Measurements from ENCODE around the gene RNF144B. TPM values are rescaled to one million over a fixed set of nuclear protein-coding genes. Genes with fewer than 3 reads are reported as not detected.

The RNF144B gene
- total and polyA plus RNA-seq, 2 of the 13 experiments (the other 11 are each of a cell fraction or from before 2014, with no cell fraction given), result 1.8 to 4.3 TPM

DNA sequence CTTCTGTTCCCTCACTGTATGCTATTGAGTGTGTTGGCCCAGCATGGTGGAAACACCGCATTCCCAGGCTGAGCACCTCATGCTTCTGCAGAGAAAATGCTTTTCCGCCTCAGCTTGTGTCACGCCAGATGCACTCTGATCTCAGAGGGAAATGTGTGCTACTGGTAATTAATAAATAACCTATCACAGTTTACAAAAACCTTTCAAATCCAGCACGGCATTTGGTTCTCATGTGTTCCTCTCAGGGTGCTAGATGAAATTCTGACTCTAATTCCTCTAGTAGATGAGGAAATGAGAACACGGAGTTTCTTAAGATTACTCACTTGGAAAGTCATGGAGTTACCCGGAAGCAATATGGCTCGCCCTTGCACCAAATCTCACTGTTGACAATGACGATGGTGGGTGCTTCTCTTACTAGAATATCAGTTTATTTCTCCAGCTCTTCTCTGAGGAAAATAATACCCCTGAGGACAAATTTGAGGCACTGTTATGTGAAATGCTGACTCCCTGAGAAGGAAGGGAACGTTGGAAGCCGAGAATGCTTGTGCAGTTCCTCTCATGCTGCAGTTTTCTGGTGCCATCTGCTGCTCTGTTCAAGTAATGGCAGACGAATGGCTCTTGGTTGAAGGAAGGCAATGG, 116.6 kb downstream of the RNF144B start (continued):
- no peak for TF ChIP-seq EEA1 (CRISPR knock-in tag; IDR thresholded peaks at IDR 0.05; ENCODE audit: borderline replicate concordance)
- no peak for TF ChIP-seq SNRNP70 (IDR thresholded peaks at IDR 0.05; ENCODE audit: low read depth, low read length)
- TF ChIP-seq, protein P1, sequence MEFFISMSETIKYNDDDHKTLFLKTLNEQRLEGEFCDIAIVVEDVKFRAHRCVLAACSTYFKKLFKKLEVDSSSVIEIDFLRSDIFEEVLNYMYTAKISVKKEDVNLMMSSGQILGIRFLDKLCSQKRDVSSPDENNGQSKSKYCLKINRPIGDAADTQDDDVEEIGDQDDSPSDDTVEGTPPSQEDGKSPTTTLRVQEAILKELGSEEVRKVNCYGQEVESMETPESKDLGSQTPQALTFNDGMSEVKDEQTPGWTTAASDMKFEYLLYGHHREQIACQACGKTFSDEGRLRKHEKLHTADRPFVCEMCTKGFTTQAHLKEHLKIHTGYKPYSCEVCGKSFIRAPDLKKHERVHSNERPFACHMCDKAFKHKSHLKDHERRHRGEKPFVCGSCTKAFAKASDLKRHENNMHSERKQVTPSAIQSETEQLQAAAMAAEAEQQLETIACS (CRISPR knock-in tag; IDR thresholded peaks at IDR 0.05), result no peak
- no peak for TF ChIP-seq SOX13 (IDR thresholded peaks at IDR 0.05)
- no peak for TF ChIP-seq SOX13 (CRISPR knock-in tag; conservative IDR thresholded peaks at IDR 0.05 in 1 of 2, IDR thresholded peaks at IDR 0.05 in 1 of 2)
- TF ChIP-seq GTF3A (CRISPR knock-in tag; conservative IDR thresholded peaks at IDR 0.05), result no peak
- TF ChIP-seq SSRP1 (CRISPR knock-in tag; IDR thresholded peaks at IDR 0.05), result no peak
- TF ChIP-seq ZNF746 (CRISPR knock-in tag; IDR thresholded peaks at IDR 0.05), result no peak
- TF ChIP-seq FOXO1 (CRISPR knock-in tag; IDR thresholded peaks at IDR 0.05), result peak; percentile 46; the same call in 1 of the 2 replicates
- peak in 1 of 2 experiments; percentile 39; a peak in 2 of 4 replicates for TF ChIP-seq MAFK (conservative IDR thresholded peaks at IDR 0.05 in 1 of 2, IDR thresholded peaks at IDR 0.05 in 1 of 2; ENCODE audit: low read length in 2 of 2)
- TF ChIP-seq, protein P2, sequence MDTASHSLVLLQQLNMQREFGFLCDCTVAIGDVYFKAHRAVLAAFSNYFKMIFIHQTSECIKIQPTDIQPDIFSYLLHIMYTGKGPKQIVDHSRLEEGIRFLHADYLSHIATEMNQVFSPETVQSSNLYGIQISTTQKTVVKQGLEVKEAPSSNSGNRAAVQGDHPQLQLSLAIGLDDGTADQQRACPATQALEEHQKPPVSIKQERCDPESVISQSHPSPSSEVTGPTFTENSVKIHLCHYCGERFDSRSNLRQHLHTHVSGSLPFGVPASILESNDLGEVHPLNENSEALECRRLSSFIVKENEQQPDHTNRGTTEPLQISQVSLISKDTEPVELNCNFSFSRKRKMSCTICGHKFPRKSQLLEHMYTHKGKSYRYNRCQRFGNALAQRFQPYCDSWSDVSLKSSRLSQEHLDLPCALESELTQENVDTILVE (CRISPR knock-in tag; IDR thresholded peaks at IDR 0.05), result no peak
- no peak for TF ChIP-seq ZBTB38 (CRISPR knock-in tag; IDR thresholded peaks at IDR 0.05)
- TF ChIP-seq KDM4B (CRISPR knock-in tag; IDR thresholded peaks at IDR 0.05), result no peak
- TF ChIP-seq ZNF749 (CRISPR knock-in tag; IDR thresholded peaks at IDR 0.05; ENCODE audit: borderline replicate concordance), result no peak
- no peak for TF ChIP-seq NFRKB (IDR thresholded peaks at IDR 0.05)
- no peak for TF ChIP-seq ZNF7 (CRISPR knock-in tag; IDR thresholded peaks at IDR 0.05)
- TF ChIP-seq ZNF850 (CRISPR knock-in tag; conservative IDR thresholded peaks at IDR 0.05), result no peak
- no peak for TF ChIP-seq ZIK1 (CRISPR knock-in tag; IDR thresholded peaks at IDR 0.05; ENCODE audit: borderline replicate concordance, low read depth)
- TF ChIP-seq ZNF33A (CRISPR knock-in tag; IDR thresholded peaks at IDR 0.05; ENCODE audit: borderline replicate concordance), result no peak
- TF ChIP-seq ZNF317 (CRISPR knock-in tag; IDR thresholded peaks at IDR 0.05), result no peak
- TF ChIP-seq XBP1 (CRISPR knock-in tag; IDR thresholded peaks at IDR 0.05), result no peak
- TF ChIP-seq, protein P3, sequence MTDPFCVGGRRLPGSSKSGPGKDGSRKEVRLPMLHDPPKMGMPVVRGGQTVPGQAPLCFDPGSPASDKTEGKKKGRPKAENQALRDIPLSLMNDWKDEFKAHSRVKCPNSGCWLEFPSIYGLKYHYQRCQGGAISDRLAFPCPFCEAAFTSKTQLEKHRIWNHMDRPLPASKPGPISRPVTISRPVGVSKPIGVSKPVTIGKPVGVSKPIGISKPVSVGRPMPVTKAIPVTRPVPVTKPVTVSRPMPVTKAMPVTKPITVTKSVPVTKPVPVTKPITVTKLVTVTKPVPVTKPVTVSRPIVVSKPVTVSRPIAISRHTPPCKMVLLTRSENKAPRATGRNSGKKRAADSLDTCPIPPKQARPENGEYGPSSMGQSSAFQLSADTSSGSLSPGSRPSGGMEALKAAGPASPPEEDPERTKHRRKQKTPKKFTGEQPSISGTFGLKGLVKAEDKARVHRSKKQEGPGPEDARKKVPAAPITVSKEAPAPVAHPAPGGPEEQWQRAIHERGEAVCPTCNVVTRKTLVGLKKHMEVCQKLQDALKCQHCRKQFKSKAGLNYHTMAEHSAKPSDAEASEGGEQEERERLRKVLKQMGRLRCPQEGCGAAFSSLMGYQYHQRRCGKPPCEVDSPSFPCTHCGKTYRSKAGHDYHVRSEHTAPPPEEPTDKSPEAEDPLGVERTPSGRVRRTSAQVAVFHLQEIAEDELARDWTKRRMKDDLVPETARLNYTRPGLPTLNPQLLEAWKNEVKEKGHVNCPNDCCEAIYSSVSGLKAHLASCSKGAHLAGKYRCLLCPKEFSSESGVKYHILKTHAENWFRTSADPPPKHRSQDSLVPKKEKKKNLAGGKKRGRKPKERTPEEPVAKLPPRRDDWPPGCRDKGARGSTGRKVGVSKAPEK (CRISPR knock-in tag; IDR thresholded peaks at IDR 0.05; ENCODE audit: borderline replicate concordance), result 0 out of 2 replicates have a peak, but pooled peaks have one; percentile 47
- no peak for TF ChIP-seq ZFP1 (CRISPR knock-in tag; IDR thresholded peaks at IDR 0.05)
- TF ChIP-seq PHF5A (CRISPR knock-in tag; IDR thresholded peaks at IDR 0.05; ENCODE audit: low read depth, unreplicated experiment), result no peak
- no peak for TF ChIP-seq ARNT (IDR thresholded peaks at IDR 0.05)
- TF ChIP-seq SMARCC2 (IDR thresholded peaks at IDR 0.05), result no peak
- no peak for TF ChIP-seq ZNF558 (CRISPR knock-in tag; IDR thresholded peaks at IDR 0.05; ENCODE audit: borderline replicate concordance)
- TF ChIP-seq ZNF776 (CRISPR knock-in tag; IDR thresholded peaks at IDR 0.05), result no peak
- TF ChIP-seq RFXAP (CRISPR knock-in tag; IDR thresholded peaks at IDR 0.05; ENCODE audit: borderline replicate concordance), result no peak
